CD14-positive monocyte (primary cell): ENCODE results near the gene SPRR4. TPM values are rescaled to one million over a fixed set of nuclear protein-coding genes. Genes with fewer than 3 reads are reported as not detected.

ENCODE experiments used
- DNase-seq, 3 donors: peaks; one replicate each; pipeline ENCODE4 v3.0.0-alpha.2; 2011 to 2022
- H2AFZ ChIP-seq: 2 replicates; pipeline ENCODE4 v1.6.0; 2012; ENCODE audit warnings: mild to moderate bottlenecking, low read depth, low read length, inconsistent platforms; ENCODE audit not compliant: insufficient read depth, poor library complexity, severe bottlenecking
- H3K27ac ChIP-seq, 2 donors: 1 replicate in 1 of 2; 2 replicates in 1 of 2; pipeline ENCODE4 v1.5.1; 2012 to 2013; ENCODE audit warnings: low read length in 2 of 2, control low read depth in 1 of 2, inconsistent platforms in 1 of 2, low read depth in 1 of 2, mild to moderate bottlenecking in 1 of 2
- H3K27me3 ChIP-seq, 2 donors: one replicate each; pipeline versions ENCODE4 v1.6.0 to v1.6.1; 2011 to 2013; ENCODE audit warnings: low read length in 2 of 2; ENCODE audit not compliant: control insufficient read depth in 2 of 2, insufficient read depth in 2 of 2
- H3K36me3 ChIP-seq, 2 donors: replicated peaks in 1 of 2; 1 replicate in 1 of 2; 2 replicates in 1 of 2; pipeline versions ENCODE4 v1.5.1 to v1.6.1; 2012 to 2013; ENCODE audit warnings: low read length in 2 of 2, control low read depth in 1 of 2, inconsistent platforms in 1 of 2, mild to moderate bottlenecking in 1 of 2; ENCODE audit not compliant: insufficient read depth in 2 of 2, control insufficient read depth in 1 of 2
- H3K4me1 ChIP-seq, 2 donors: 1 replicate in 1 of 2; 2 replicates in 1 of 2; pipeline versions ENCODE4 v1.5.1 to v1.6.1; 2012 to 2013; ENCODE audit warnings: low read length in 2 of 2, control low read depth in 1 of 2, inconsistent platforms in 1 of 2, mild to moderate bottlenecking in 1 of 2, moderate library complexity in 1 of 2; ENCODE audit not compliant: insufficient read depth in 2 of 2, control insufficient read depth in 1 of 2
- H3K4me2 ChIP-seq: replicated peaks from 2 replicates; pipeline ENCODE3; 2012; ENCODE audit warnings: low read length, moderate library complexity, mild to moderate bottlenecking; ENCODE audit not compliant: poor library complexity, severe bottlenecking; ENCODE audit errors: extremely low read depth
- H3K4me3 ChIP-seq, 3 experiments: fragments of 200-600 bp in 1 of 3; sonication (generic) in 1 of 3; replicated peaks in 1 of 3; 1 replicate in 2 of 3; 2 replicates in 1 of 3; pipeline ENCODE4 v1.5.1; 2011 to 2013; ENCODE audit warnings: low read length in 3 of 3, mild to moderate bottlenecking in 3 of 3, control low read depth in 2 of 3, low read depth in 2 of 3, inconsistent platforms in 1 of 3, moderate library complexity in 1 of 3
- H3K79me2 ChIP-seq: 2 replicates; pipeline ENCODE4 v1.6.0; 2012; ENCODE audit warnings: mild to moderate bottlenecking, control low read depth, inconsistent platforms, low read length, moderate library complexity; ENCODE audit not compliant: insufficient read depth
- H3K9ac ChIP-seq: 2 replicates; pipeline ENCODE4 v1.6.0; 2017; ENCODE audit warnings: low read length, mild to moderate bottlenecking; ENCODE audit not compliant: insufficient read depth, poor library complexity, severe bottlenecking
- H3K9me3 ChIP-seq, 2 donors: replicated peaks in 1 of 2; 1 replicate in 1 of 2; 2 replicates in 1 of 2; pipeline versions ENCODE4 v1.5.1 to v1.6.1; 2012 to 2013; ENCODE audit warnings: low read length in 2 of 2, control low read depth in 1 of 2; ENCODE audit not compliant: control insufficient read depth in 1 of 2, insufficient read depth in 1 of 2
- H4K20me1 ChIP-seq: 2 replicates; pipeline ENCODE4 v1.6.0; 2012; ENCODE audit warnings: mild to moderate bottlenecking, low read length, control low read depth, moderate library complexity; ENCODE audit not compliant: insufficient read depth
- H3K27ac Mint-ChIP-seq, 7 donors: one replicate each; pipeline ENCODE4 v1.8.0; 2020; ENCODE audit warnings: mild to moderate bottlenecking in 7 of 7, mixed read lengths in 7 of 7, moderate library complexity in 6 of 7, inconsistent platforms in 2 of 7
- H3K27me3 Mint-ChIP-seq, 3 donors: one replicate each; pipeline ENCODE4 v1.8.0; 2021 to 2022; ENCODE audit warnings: low read depth in 3 of 3, mild to moderate bottlenecking in 3 of 3, mixed read lengths in 3 of 3, moderate library complexity in 3 of 3, inconsistent platforms in 1 of 3
- H3K36me3 Mint-ChIP-seq, 2 donors: one replicate each; pipeline ENCODE4 v1.8.0; 2020; ENCODE audit warnings: mixed read lengths in 2 of 2, inconsistent platforms in 1 of 2, mild to moderate bottlenecking in 1 of 2
- H3K4me1 Mint-ChIP-seq: one replicate; pipeline ENCODE4 v1.8.0; 2020; ENCODE audit warnings: mild to moderate bottlenecking, mixed read lengths
- H3K4me3 Mint-ChIP-seq, 2 donors: one replicate each; pipeline ENCODE4 v1.8.0; 2020; ENCODE audit warnings: mild to moderate bottlenecking in 2 of 2, mixed read lengths in 2 of 2, moderate library complexity in 1 of 2
- H3K9me3 Mint-ChIP-seq, 7 donors: one replicate each; pipeline ENCODE4 v1.8.0; 2020 to 2022; ENCODE audit warnings: mixed read lengths in 7 of 7, mild to moderate bottlenecking in 6 of 7, moderate library complexity in 6 of 7, inconsistent platforms in 2 of 7
- WGBS: methylation state at CpG from one replicate; pipeline ENCODE4 v1.1.5; 2013; ENCODE audit warnings: missing lambda C conversion rate; ENCODE audit not compliant: insufficient coverage; 5-methylcytosine and 5-hydroxymethylcytosine counted together
- intact Hi-C, 2 donors: fragments of 100-400 bp; cut with micrococcal nuclease; formaldehyde crosslinking; loops; one replicate each; pipeline versions ENCODE4 v1.15.0 to v1.15.1; 2023
- polyA plus RNA-seq, 3 donors: library from polyadenylated mRNA; depleted of rRNA in 1 of 3; unstranded in 2 of 3; stranded (reverse) in 1 of 3; fragments of 300-500 nt in 2 of 3; fragments of >200 nt in 1 of 3; fragmentation: Illumina TruSeq in 2 of 3; gene quantifications; 1 replicate in 2 of 3; 2 replicates in 1 of 3; pipeline ENCODE4 v1.2.3, GENCODE V29; 2012 to 2021
- TF ChIP-seq, protein P1 (sequence below): fragments of 200-600 bp; IDR thresholded peaks from one replicate; pipeline ENCODE4 v1.8.0; 2022; ENCODE audit warnings: antibody characterized with exemption, mild to moderate bottlenecking

The SPRR4 gene
- polyA plus RNA-seq, 3 donors = not detected

DNA sequence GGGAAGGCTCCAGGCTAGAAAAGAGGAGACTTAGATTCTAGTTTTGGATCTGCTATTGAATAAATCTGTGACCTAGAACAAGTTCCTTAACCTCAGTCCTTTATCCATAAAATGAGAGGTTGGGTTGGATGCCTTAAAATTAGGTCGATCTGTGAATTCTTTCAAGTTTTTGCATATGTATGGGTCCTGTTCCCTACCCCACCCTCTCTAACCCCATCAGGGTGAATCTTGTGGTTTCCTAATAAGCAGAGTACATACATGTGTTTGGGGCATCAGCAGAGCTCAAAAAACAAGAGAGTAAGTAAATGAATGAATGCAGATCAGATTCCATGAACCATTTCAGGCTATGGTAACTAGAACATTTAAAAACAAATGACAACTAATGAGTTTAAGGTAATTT, 6.2 kb downstream of the SPRR4 start:
- Histone ChIP-seq H3K9ac (no peak overlapping the region), H4K20me1 (no peaks in the 10 kb centered on the region), H3K4me1 (no peaks in the 10 kb centered on the region), H3K79me2 (no peaks in the 10 kb centered on the region), H3K9me3 (no peaks in the 10 kb centered on the region), H2AFZ (no peak overlapping the region), H3K27me3 (no peaks in the 10 kb centered on the region), H3K36me3 (no peaks in the 10 kb centered on the region), H3K4me3 (no peak overlapping the region), H3K27ac (no peak overlapping the region), H3K4me2 (no peak overlapping the region)
- TF ChIP-seq, protein P1, sequence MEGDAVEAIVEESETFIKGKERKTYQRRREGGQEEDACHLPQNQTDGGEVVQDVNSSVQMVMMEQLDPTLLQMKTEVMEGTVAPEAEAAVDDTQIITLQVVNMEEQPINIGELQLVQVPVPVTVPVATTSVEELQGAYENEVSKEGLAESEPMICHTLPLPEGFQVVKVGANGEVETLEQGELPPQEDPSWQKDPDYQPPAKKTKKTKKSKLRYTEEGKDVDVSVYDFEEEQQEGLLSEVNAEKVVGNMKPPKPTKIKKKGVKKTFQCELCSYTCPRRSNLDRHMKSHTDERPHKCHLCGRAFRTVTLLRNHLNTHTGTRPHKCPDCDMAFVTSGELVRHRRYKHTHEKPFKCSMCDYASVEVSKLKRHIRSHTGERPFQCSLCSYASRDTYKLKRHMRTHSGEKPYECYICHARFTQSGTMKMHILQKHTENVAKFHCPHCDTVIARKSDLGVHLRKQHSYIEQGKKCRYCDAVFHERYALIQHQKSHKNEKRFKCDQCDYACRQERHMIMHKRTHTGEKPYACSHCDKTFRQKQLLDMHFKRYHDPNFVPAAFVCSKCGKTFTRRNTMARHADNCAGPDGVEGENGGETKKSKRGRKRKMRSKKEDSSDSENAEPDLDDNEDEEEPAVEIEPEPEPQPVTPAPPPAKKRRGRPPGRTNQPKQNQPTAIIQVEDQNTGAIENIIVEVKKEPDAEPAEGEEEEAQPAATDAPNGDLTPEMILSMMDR = no peak
- Mint-ChIP-seq H3K27ac (no peak overlapping the region), H3K36me3 (no peaks in the 10 kb centered on the region), H3K27me3 (peaks cover 0 to 7% (median 5%) of the 10 kb centered on the region in 3 donors), H3K4me3 (no peak overlapping the region), H3K9me3 (peaks cover 0 to 4% (median 0%) of the 10 kb centered on the region in 7 donors), H3K4me1 (no peaks in the 10 kb centered on the region)
- no CpG with 5 or more reads among the region's 1 CpG for WGBS
- no peak for DNase-seq
- intact Hi-C loops = no loop called here

DNA sequence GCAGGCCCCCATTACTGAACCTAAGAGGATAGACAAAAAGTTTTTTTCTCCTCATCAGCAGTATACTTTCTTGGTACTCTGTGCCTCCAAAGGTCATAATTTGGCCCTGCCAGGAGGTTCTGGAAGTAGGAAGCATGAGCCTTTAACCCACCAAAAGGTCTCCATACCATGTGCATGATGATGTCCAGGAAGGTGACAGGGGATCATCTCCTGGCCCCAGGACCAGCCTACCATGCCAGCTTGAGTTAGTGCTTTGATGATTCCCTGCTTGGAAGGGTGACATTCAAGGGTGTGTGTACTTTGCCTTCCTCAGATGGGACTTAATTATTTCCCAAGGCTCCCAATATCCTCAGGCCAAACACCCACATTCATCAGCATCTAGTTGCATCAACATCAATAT, 7.2 kb downstream of the SPRR4 start:
- no peaks in the 10 kb centered on the region for H3K4me1 ChIP-seq
- no peak overlapping the region for H3K9ac ChIP-seq
- H3K27ac ChIP-seq = no peak overlapping the region
- H3K79me2 ChIP-seq = no peaks in the 10 kb centered on the region
- Mint-ChIP-seq H3K27ac (no peak overlapping the region), H3K27me3 (peaks cover 0 to 9% (median 7%) of the 10 kb centered on the region in 3 donors), H3K4me1 (no peaks in the 10 kb centered on the region), H3K36me3 (no peaks in the 10 kb centered on the region), H3K4me3 (no peak overlapping the region), H3K9me3 (peaks cover 0 to 5% (median 0%) of the 10 kb centered on the region in 7 donors)
- no peak overlapping the region for H3K4me2 ChIP-seq
- TF ChIP-seq, protein P1 = no peak
- intact Hi-C loops = no loop called here
- no peak overlapping the region for H3K4me3 ChIP-seq
- no peak overlapping the region for H2AFZ ChIP-seq
- no peaks in the 10 kb centered on the region for H3K27me3 ChIP-seq
- H3K36me3 ChIP-seq = no peaks in the 10 kb centered on the region
- no peaks in the 10 kb centered on the region for H3K9me3 ChIP-seq
- no peak for DNase-seq
- no peaks in the 10 kb centered on the region for H4K20me1 ChIP-seq
